ENCODE results near the gene ACER3. TPM values are rescaled to one million over a fixed set of nuclear protein-coding genes. Genes with fewer than 3 reads are reported as not detected.

ACER3 gene
- total RNA-seq, 1 experiment from 2014 or later = 21.0 TPM

GRCh38 chr11:77051511-77051910, 190.8 kb downstream of the ACER3 start:
- intact Hi-C loops (cut with micrococcal nuclease; ENCODE audit: unreplicated experiment) = no loop called here
- Mint-ChIP-seq H3K4me3 (ENCODE audit: low read depth, unreplicated experiment) (no peak overlapping the region), H3K36me3 (ENCODE audit: insufficient read depth, unreplicated experiment) (no peaks in the 10 kb centered on the region), H3K27me3 (ENCODE audit: unreplicated experiment) (no peaks in the 10 kb centered on the region), H3K4me1 (ENCODE audit: low read depth, unreplicated experiment) (peaks cover 5% of the 10 kb centered on the region), H3K9me3 (ENCODE audit: low read depth, unreplicated experiment) (no peaks in the 10 kb centered on the region), H3K27ac (ENCODE audit: unreplicated experiment) (no peak overlapping the region)
- no peak for TF ChIP-seq CTCF (IDR thresholded peaks at IDR 0.05; ENCODE audit: unreplicated experiment)
- BruUV-seq (replicated peaks) = no TSS peak
- no peak for DNase-seq
- CTCF ChIA-PET = no interaction called here

DNA sequence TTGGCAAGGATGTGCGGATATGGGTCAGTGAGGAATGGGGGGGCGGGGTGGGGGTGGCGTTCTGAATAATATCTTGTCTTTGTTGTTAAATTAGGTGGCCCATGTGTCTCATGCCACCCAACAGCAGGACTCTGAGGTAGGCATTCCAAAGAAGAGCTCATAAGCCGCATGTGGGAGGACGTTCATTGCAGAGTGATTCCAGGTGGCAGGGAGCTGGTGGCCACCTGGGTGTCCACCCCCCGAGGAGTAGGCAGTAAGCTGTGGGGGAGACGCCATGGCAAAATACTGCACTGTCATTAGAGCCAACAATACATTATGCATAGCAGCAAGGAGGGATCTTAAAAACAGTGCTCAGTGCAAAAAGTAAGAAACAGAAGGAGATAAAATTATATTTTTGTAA, 191.8 kb downstream of the ACER3 start:
- DNase-seq = no peak
- Mint-ChIP-seq H3K4me3 (ENCODE audit: low read depth, unreplicated experiment) (no peak overlapping the region), H3K4me1 (ENCODE audit: low read depth, unreplicated experiment) (no peaks in the 10 kb centered on the region), H3K27ac (ENCODE audit: unreplicated experiment) (no peak overlapping the region), H3K27me3 (ENCODE audit: unreplicated experiment) (no peaks in the 10 kb centered on the region), H3K9me3 (ENCODE audit: low read depth, unreplicated experiment) (no peaks in the 10 kb centered on the region), H3K36me3 (ENCODE audit: insufficient read depth, unreplicated experiment) (no peaks in the 10 kb centered on the region)
- intact Hi-C loops (cut with micrococcal nuclease; ENCODE audit: unreplicated experiment) = no loop called here
- BruUV-seq (replicated peaks) = no TSS peak
- CTCF ChIA-PET = interaction anchor here (0.8 kb wide), 1 partner anchor 39 kb away, joined by 4 read pairs; no protein-coding TSS in a partner anchor
- no peak for TF ChIP-seq CTCF (IDR thresholded peaks at IDR 0.05; ENCODE audit: unreplicated experiment)

DNA sequence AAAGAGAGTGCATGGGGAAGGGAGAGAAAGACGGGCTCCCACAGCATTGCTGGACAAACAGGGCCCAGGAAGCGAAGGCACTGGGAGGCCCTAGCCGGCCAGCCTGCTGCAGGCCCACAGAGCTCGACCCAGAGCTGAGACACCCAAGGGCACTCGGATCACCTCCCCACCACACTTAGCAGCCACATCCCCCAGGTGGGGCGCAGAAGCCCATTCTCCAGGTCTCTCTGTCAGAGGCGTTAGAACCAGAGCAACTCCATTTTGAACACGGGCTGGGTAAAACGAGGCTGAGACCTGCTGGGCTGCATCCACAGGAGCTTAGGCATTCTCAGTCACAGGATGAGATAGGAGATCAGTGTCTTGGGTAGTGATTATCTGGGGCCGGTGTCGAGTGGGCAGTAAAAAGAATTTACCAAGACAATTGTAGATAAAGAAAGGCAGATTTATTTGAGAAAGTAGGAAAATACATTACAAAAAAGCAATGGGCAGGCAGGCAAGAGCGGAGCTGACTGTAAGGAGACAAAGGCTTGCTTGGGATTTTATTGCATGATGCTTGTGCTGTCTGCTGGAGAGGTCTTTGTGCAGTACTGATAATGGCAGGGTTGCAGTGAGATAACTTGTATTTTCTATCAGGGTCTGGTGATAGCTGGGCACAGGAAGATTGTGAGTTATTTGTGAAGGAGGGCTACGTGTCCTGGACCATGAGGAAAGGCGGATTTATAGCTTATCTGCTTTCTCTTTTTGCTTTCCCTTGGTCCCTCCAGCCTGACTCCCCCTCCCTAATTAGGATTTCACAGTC, 192.7 kb downstream of the ACER3 start:
- Mint-ChIP-seq H3K36me3 (ENCODE audit: insufficient read depth, unreplicated experiment) (no peaks in the 10 kb centered on the region), H3K27ac (ENCODE audit: unreplicated experiment) (no peak overlapping the region), H3K4me3 (ENCODE audit: low read depth, unreplicated experiment) (no peak overlapping the region), H3K4me1 (ENCODE audit: low read depth, unreplicated experiment) (no peaks in the 10 kb centered on the region), H3K27me3 (ENCODE audit: unreplicated experiment) (no peaks in the 10 kb centered on the region), H3K9me3 (ENCODE audit: low read depth, unreplicated experiment) (no peaks in the 10 kb centered on the region)
- intact Hi-C loops (cut with micrococcal nuclease; ENCODE audit: unreplicated experiment) = no loop called here
- BruUV-seq (replicated peaks) = no TSS peak
- DNase-seq = no peak
- CTCF ChIA-PET = interaction anchor here (0.8 kb wide), 1 partner anchor 38 kb away, joined by 4 read pairs; no protein-coding TSS in a partner anchor
- TF ChIP-seq CTCF (IDR thresholded peaks at IDR 0.05; ENCODE audit: unreplicated experiment) = no peak

GRCh38 chr11:77054084-77054483, 193.4 kb downstream of the ACER3 start:
- Mint-ChIP-seq H3K4me3 (ENCODE audit: low read depth, unreplicated experiment) (no peak overlapping the region), H3K27me3 (ENCODE audit: unreplicated experiment) (no peaks in the 10 kb centered on the region), H3K4me1 (ENCODE audit: low read depth, unreplicated experiment) (no peaks in the 10 kb centered on the region), H3K27ac (ENCODE audit: unreplicated experiment) (no peak overlapping the region), H3K36me3 (ENCODE audit: insufficient read depth, unreplicated experiment) (no peaks in the 10 kb centered on the region), H3K9me3 (ENCODE audit: low read depth, unreplicated experiment) (no peaks in the 10 kb centered on the region)
- CTCF ChIA-PET = no interaction called here
- no TSS peak for BruUV-seq (replicated peaks)
- intact Hi-C loops (cut with micrococcal nuclease; ENCODE audit: unreplicated experiment) = no loop called here
- DNase-seq = no peak
- no peak for TF ChIP-seq CTCF (IDR thresholded peaks at IDR 0.05; ENCODE audit: unreplicated experiment)
